NB4 (cell line): ENCODE data around the gene SRPRB.
"Not testable (repeated sequence)": the region's sequence is repeated elsewhere in the genome, so short reads cannot be mapped to it uniquely, and the experiment has no call there.

Experiments
- DNase-seq: peaks from one replicate; pipeline ENCODE4 v3.0.0; 2010; ENCODE audit warnings: low read depth
- H3K4me3 ChIP-seq: one replicate; pipeline ENCODE4 v1.5.1; 2011; ENCODE audit warnings: mild to moderate bottlenecking, low read depth, low read length, moderate library complexity
- CTCF ChIP-seq: IDR thresholded peaks from one replicate; pipeline ENCODE4 v1.5.1; 2012; ENCODE audit warnings: low read depth, low read length
- MAX ChIP-seq: IDR thresholded peaks from 2 replicates; pipeline ENCODE4 v1.6.1; 2011; ENCODE audit warnings: low read depth, low read length
- MYC ChIP-seq: IDR thresholded peaks from 2 replicates; pipeline ENCODE4 v1.6.1; 2011; ENCODE audit warnings: low read depth, low read length
- POLR2A ChIP-seq: IDR thresholded peaks from 2 replicates; pipeline ENCODE4 v1.6.1; 2011; ENCODE audit warnings: mild to moderate bottlenecking; ENCODE audit not compliant: insufficient read length; ENCODE audit errors: extremely low read depth

The SRPRB gene

GRCh38 chr3:133775835-133776234 lies 29.8 kb upstream of the SRPRB start:
- DNase-seq = no peak
- H3K4me3 ChIP-seq = no peak overlapping the region
- TF ChIP-seq MAX (no peak), POLR2A (no peak), MYC (no peak), CTCF (no peak)

- TF ChIP-seq MYC (no peak), POLR2A (no peak), MAX (no peak), CTCF (no peak)
- H3K4me3 ChIP-seq = no peak overlapping the region
- no peak for DNase-seq
These were observed 28.7 kb upstream of the SRPRB start for GRCh38 chr3:133776794-133777438.

GRCh38 chr3:133777807-133778568 lies 27.6 kb upstream of the SRPRB start:
- TF ChIP-seq POLR2A = no peak
- no peak for TF ChIP-seq MAX
- TF ChIP-seq CTCF = no peak
- no peak for TF ChIP-seq MYC
- no peak overlapping the region for H3K4me3 ChIP-seq
- DNase-seq = no peak

- H3K4me3 ChIP-seq = no peak overlapping the region
- no peak for TF ChIP-seq CTCF
- no peak for TF ChIP-seq MYC
- TF ChIP-seq MAX = no peak
- TF ChIP-seq POLR2A = no peak
- no peak for DNase-seq
These were observed 25.9 kb upstream of the SRPRB start for GRCh38 chr3:133779626-133780203.

GRCh38 chr3:133780756-133781155 lies 24.9 kb upstream of the SRPRB start:
- not testable (repeated sequence) for H3K4me3 ChIP-seq, DNase-seq

- DNase-seq = no peak
- no peak for TF ChIP-seq MYC
- no peak for TF ChIP-seq CTCF
- TF ChIP-seq POLR2A = no peak
- TF ChIP-seq MAX = no peak
- H3K4me3 ChIP-seq = no peak overlapping the region
These were observed 24.0 kb upstream of the SRPRB start for GRCh38 chr3:133781570-133781969.
